GM21360 (cell line): ENCODE results near the gene INTS13.
"Not testable (repeated sequence)": the region's sequence is repeated elsewhere in the genome, so short reads cannot be mapped to it uniquely, and the experiment has no call there.

Experiments
- ATAC-seq: cut with Tn5 transposase; IDR thresholded peaks from one replicate; pipeline ENCODE4 v1.9.1; 2021; ENCODE audit warnings: mild to moderate bottlenecking, moderate library complexity; ENCODE audit not compliant: unreplicated experiment

The INTS13 gene

GRCh38 chr12:26937863-26938700 lies at the start of gene INTS13, which contains the start of gene FGFR1OP2:
INTS13 (minus strand) TSS chr12:26937981; CDS start chr12:26936803, 1,178 bp downstream.
FGFR1OP2 (plus strand) TSS chr12:26938470; CDS start chr12:26954159, 15,689 bp downstream.
- ATAC-seq: peak; percentile 86

- no peak for ATAC-seq
These were observed 45.1 kb upstream of the INTS13 start for GRCh38 chr12:26982866-26983265.

DNA sequence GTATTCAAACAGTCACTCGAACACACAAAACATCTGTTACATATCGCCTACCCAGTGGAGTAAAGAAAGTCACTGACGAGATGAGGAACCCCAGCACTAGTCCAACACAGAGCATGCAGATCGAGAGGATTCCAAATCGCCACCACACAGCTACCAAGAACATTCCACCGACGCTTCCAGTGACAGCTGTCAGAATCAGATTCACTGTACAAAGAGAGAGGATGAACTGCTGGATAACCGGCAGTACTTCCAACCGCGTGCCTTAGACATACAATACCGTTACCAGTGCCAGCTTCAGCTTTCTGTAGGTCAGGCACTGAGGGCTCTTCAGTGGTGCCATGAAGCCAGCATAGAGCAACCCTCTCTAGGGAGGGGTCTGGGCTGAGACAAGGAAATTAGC lies 42.0 kb upstream of the INTS13 start:
- ATAC-seq: no peak

- ATAC-seq: no peak
These were observed 41.0 kb upstream of the INTS13 start for GRCh38 chr12:26978801-26979200.

DNA sequence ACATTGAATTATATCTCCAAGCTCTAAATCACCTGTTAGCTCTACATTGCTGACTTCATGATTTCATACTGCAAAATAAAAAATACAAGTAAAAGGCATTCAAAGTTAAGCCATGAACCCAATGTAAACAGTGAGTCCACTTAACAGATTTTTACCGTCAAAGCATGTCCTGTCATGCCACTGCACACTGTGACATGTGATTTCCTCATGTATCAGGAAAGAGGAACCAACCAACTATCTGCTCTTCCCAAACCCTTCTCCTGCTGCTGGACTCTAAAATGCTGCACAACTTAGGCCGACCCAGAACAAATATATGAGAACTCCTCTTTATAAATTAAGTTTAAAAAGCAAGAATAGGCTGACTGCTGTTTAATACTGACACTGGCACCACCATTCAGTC lies 38.9 kb upstream of the INTS13 start:
- no peak for ATAC-seq

DNA sequence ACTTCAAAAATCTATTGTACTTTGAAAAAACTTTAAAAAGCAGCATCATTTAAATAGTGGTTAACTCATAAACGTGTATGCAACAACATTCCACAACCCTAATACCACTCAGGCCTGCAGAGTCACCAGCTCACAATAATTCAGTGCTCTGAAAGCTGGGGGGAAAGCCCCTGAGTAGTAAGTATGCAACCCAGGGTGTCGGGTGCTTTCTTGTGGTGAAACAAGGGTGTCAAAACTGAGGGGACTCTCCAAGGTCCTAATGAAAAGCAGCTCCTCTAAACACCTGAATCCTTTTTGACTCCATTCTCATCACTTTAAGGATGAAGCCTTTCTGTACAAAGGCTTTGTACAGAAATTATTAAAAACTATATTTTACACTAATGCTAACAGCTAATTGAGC lies 34.2 kb upstream of the INTS13 start:
- peak; percentile 97 for ATAC-seq

DNA sequence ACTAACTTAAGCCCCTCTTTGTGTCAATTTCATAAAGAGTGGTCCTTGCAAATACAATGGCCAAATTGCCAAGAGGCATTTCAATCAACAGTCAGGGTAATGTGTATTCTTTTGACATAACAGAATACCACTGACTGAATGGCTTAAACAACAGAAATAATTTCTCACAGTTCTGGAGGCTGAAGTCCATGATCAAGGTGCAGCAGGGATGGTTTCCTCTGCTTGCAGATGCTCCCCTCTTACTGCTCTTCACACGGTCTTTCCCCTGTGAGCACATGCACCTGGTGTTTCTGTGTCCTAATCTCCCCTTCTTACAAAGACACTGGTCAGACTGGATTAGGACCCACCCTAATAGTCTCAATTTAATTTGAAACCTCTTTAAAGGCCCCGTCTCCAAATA lies 32.4 kb upstream of the INTS13 start:
- ATAC-seq: no peak

GRCh38 chr12:26966842-26967241 lies 29.1 kb upstream of the INTS13 start:
- no peak for ATAC-seq

DNA sequence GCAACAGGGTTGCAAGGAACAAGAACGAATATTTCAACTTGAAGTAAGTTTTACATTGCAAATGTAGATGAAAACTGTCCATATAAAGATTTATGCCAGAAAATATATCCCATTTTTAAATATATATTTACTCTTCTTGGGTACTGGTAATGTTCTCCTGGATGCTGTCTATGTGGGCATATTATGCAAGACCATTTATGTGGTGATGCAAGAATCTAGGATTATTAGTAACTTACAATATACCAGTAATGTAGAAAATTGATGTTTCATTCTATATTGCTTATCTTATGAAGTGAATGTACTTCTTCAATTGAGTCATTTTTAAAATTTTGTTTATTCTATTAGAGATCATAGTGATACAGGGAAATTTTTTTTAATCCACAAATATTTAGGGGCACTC lies 25.6 kb upstream of the INTS13 start:
- no peak for ATAC-seq

- no peak for ATAC-seq
These were observed 24.0 kb upstream of the INTS13 start for GRCh38 chr12:26961803-26962202.

GRCh38 chr12:26961391-26961790 lies 23.6 kb upstream of the INTS13 start:
- not testable (repeated sequence) for ATAC-seq

DNA sequence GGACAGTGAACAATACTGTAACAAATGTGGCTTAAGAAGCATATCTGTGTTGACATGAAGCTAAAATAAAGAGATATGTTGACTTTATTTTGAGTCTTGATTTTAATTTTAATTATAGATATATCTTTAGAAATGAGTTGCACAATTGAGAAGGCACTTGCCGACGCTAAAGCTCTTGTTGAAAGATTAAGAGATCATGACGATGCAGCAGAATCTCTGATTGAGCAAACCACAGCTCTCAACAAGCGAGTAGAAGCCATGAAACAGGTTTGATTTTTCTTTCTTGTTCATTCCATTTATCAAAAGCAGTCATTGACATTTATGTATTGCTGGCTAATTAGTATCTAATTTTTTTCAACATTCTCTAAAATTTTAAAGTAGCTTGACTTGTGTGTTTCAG lies 16.2 kb upstream of the INTS13 start:
- ATAC-seq: no peak

GRCh38 chr12:26953447-26953846 lies 15.7 kb upstream of the INTS13 start:
- ATAC-seq: no peak

GRCh38 chr12:26948309-26948708 lies 10.5 kb upstream of the INTS13 start:
- no peak for ATAC-seq

GRCh38 chr12:26941215-26941594 lies 3.4 kb upstream of the INTS13 start:
- ATAC-seq: no peak

DNA sequence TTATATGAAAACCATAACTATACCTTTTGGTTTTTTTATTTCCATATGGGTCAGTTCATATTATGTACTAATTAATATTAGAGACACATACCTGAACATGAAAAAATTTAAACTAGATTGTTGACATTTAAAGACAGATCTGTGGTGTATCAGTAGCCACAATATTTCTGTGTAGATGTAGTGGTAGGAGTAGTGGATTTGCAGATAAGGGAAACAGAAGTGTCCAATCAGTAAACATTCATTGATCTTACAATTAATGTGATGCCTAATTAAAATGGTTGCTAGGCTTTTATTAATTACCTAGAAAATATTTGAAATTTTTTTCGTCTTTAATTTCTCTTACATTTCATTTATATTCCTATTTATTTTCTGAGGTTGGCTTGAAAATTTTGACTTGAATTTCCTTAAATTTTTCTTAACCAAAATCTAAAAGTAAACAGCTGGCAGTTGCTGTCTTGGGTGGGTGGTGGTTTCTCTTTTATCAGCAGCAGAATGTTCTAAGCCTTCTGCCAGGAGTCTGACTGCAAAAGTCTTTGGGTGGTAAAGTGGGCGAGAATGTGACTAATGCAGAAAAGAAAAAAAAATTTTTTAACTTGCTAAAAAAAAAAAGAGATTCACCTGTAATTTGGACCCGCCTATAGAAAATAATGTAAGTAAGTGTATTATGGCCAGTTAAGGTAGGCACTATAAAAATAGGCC lies 2.9 kb upstream of the INTS13 start:
- no peak for ATAC-seq

DNA sequence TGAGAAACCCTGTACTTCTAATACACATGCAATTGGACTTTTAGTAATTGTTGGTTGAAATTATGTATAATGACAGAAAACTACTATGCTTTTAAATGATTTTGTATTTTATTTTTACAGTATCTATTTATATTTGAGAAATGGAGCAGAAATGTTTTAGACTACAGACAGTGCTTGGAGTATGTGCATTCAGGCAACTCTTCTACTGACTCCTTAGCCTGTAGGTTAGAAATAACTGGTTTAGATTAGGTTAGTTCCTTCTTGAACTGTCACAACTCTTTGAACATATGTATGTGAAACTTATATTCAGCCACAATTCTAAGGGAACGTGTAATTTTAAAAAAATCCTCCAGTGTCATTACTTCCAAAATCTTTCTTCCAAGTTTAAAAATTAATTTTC lies 2.2 kb upstream of the INTS13 start:
- no peak for ATAC-seq

DNA sequence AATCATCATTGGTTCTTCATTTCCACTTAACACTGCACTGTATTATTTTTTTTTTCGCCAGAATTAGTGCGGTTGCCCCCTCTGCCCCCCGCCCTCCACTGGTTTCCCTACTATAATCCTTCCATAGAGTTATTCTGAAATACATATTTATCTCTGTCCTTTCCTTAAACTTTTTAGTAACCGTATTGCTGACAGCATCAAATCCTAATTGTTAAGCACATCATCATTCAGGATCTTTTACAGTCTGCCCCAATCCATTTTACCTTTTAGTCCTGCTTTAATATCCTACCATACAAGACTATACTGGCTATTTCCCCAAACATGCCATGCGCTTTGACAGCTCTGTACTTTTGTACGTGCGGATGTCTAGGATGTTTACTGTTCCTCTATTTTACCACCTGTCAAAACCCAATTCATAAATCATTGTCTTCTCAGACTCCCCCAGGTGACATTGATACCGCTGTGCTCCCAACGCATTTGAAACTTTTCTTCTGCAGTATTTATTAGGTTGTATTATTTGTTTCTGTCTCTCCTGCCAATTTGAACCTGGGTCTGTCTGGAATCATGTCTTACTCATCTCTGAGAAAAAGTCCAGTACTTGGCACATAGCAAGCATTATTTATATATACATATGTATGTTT lies 1.5 kb upstream of the INTS13 start:
- ATAC-seq: no peak

GRCh38 chr12:26938701-26939062 lies 901 bp upstream of the INTS13 start:
- ATAC-seq: peak; percentile 1

- ATAC-seq: no peak
These were observed 328 bp downstream of the INTS13 start for GRCh38 chr12:26937443-26937862.

GRCh38 chr12:26936559-26937442 lies 980 bp downstream of the INTS13 start:
- no peak for ATAC-seq
